Activated naive CD8-positive, alpha-beta T cell treated with anti-CD3 and anti-CD28 coated beads, Interleukin-2, amount 50 U/mL, for 24 hours (primary cell): ENCODE results near the gene RBM4B.
A peak's percentile ranks its signal among the peaks of the same experiment; 100 is the strongest.

Experiments
- ATAC-seq: fragments of 150-1000 bp; cut with Tn5 transposase; one replicate; pipeline ENCODE4 v1.10.0; 2021
- DNase-seq: peaks from one replicate; pipeline ENCODE4 v3.0.0; 2021
- H3K27ac Mint-ChIP-seq: one replicate; pipeline ENCODE4 v1.8.0; 2021; ENCODE audit warnings: mild to moderate bottlenecking, mixed read lengths
- H3K27me3 Mint-ChIP-seq: one replicate; pipeline ENCODE4 v1.8.0; 2021; ENCODE audit warnings: mixed read lengths
- H3K36me3 Mint-ChIP-seq: one replicate; pipeline ENCODE4 v1.8.0; 2021; ENCODE audit warnings: low read depth, mixed read lengths
- H3K4me1 Mint-ChIP-seq: one replicate; pipeline ENCODE4 v1.8.0; 2021; ENCODE audit warnings: mixed read lengths
- H3K4me3 Mint-ChIP-seq: one replicate; pipeline ENCODE4 v1.8.0; 2021; ENCODE audit warnings: mild to moderate bottlenecking, moderate library complexity, mixed read lengths
- H3K9me3 Mint-ChIP-seq: one replicate; pipeline ENCODE4 v1.8.0; 2021; ENCODE audit warnings: mixed read lengths

Gene RBM4B

DNA sequence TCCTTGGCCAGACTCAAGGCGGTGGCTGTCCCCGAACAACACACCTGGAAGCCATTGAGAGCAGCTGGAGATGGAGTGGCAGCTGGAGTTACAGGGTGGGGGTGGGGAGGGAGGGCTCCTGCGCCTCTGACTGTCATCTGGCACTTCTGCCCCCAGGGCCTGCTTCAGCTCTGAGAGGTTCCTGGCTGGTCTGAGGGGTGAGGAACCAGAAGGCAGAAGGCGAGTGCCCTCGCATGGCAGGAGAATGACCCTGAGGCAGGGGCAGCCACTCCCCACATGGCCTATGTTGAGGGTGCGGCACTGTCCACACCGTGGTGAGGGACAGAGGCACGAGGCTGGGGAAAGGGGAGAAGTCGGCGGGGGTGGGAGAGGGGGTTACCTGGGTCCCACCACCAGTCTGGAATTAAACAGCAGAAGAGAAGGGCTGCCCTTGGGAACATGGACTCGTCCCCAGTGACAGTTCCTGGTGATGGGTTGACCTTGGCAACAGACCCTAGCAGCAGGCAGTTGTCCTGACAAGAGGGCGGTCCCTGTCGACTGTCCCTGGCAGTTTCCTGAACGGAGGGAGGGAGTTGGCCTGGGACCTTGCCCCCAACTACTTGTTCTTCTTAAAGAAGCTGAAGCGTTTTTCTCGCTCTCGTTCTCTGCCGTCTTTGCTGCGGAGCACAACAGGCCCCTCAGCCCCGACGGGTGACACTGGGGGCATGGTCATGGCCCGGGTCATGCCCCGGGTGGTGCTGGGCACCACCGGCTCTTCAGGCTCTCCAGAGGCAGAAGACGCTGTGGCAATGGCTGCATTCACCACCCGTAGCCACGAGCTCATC is 7.8 kb upstream of the RBM4B start:
- no peak overlapping the region for H3K27ac Mint-ChIP-seq
- H3K27me3 Mint-ChIP-seq, result no peaks in the 10 kb centered on the region
- no peaks in the 10 kb centered on the region for H3K9me3 Mint-ChIP-seq
- no peaks in the 10 kb centered on the region for H3K36me3 Mint-ChIP-seq
- DNase-seq (no peak), ATAC-seq (no peak)
- no peaks in the 10 kb centered on the region for H3K4me1 Mint-ChIP-seq
- no peak overlapping the region for H3K4me3 Mint-ChIP-seq

DNA sequence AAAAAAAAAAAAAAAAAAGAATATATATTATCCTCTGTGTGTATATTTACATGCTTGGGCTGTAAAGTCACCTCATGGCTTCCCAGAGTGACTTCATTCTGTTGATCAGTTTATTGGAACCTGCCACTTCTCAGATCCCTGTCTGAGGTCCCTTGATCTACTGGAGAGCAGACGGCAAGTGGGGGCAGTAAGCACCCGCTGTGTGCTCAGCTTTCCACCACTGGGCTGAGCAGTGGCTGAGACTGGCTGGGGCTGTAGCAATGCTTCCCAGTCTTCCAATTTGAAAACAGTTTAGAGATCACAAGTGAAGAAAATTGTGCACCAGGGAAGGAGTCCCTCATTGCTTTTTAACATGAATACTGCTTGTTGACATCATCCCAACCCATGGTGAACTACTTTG is 6.9 kb upstream of the RBM4B start:
- Mint-ChIP-seq H3K4me1 (no peaks in the 10 kb centered on the region), H3K27me3 (no peaks in the 10 kb centered on the region), H3K36me3 (no peaks in the 10 kb centered on the region), H3K27ac (no peak overlapping the region), H3K4me3 (no peak overlapping the region), H3K9me3 (no peaks in the 10 kb centered on the region)
- no peak for DNase-seq
- no peak for ATAC-seq

DNA sequence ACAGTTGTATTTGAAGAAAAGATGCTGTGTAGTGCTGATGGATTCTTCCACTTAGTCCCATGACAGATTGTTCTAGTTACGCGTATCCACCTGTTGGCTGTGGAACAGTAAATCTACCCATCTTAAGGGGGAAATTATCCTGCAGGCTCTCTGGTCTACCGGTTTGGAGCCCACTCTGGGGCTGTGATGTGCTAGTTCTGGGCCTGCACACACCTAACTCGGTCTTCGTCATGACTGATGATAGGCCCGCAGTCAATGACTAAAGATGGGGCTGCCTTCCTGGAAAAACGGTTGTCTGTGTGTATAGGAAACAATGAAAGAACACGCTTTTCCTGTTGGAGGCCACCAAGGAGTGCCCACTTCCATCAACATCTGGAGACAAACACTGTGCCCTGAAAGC is 6.2 kb upstream of the RBM4B start:
- Mint-ChIP-seq H3K27me3 (no peaks in the 10 kb centered on the region), H3K4me3 (no peak overlapping the region), H3K36me3 (no peaks in the 10 kb centered on the region), H3K27ac (no peak overlapping the region), H3K9me3 (no peaks in the 10 kb centered on the region), H3K4me1 (no peaks in the 10 kb centered on the region)
- DNase-seq (no peak), ATAC-seq (no peak)

DNA sequence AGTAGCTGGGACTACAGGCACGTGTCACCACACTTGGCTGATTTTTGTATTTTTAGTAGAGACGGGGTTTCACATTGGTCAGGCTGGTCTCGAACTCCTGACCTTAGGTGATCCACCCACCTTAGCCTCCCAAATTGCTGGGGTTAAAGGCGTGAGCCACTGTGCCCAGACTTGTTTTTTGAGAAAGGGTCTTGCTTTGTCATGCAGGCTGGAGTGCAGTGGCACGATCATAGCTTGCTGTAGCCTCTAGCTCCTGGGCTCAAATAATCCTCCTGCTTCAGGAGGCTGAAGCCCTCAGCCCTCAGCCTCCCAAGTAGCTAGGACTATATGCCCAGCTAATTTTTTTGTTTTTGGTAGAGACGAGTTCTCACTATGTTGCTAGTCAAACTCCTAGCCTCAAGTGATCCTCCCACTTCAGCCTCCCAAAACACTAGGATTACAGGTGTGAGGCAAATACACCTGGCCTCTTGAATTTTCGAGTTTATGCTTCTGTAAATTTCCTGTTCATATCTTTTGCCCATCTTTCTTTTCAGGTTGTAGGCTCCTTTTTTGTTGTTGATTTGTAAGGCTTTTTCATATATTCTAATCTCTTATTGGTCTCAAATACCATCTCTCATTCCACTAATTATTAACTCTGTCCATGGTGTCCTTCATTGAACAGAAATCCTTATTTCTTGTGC is 3.4 kb upstream of the RBM4B start:
- Mint-ChIP-seq H3K36me3 (peaks cover 8% of the 10 kb centered on the region), H3K27ac (no peak overlapping the region), H3K27me3 (no peaks in the 10 kb centered on the region), H3K4me3 (no peak overlapping the region), H3K9me3 (no peaks in the 10 kb centered on the region), H3K4me1 (peaks cover 20% of the 10 kb centered on the region)
- DNase-seq (no peak), ATAC-seq (no peak)

DNA sequence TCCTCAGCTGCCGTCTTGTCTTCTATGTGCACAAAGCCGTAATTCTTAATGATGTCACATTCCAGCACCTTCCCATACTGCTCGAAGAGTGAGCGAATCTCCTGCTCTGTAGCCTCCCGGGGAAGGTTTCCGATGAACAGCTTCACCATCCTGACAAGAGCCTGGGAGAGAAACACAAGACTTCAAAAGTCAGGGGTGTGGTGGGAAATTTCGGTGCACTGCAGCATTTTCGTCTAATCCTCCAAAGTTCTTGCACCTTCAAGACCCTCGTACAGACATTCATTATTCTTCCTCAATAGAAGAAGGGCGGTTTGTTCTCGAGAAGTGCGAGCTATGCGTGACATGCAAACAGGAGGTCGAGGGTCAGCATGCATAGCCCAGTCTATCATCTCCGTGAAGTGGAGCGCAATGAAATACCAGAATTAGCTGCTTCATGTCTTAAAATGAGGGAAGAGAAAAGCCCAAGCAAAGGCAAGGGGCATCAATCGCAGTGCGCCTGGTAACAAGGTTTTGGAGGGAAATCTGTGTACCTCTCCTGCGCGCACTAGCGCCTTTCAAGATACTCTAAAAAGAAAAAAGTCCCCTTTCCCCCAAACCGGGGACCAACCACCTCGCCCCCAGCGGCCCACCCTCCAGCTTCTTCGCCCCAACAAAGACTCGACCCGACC is 622 bp downstream of the RBM4B start:
- peak overlapping the region; percentile 96 for H3K27ac Mint-ChIP-seq
- peak overlapping the region; percentile 95 for H3K4me3 Mint-ChIP-seq
- ATAC-seq (no peak), DNase-seq (no peak)
- no peaks in the 10 kb centered on the region for H3K9me3 Mint-ChIP-seq
- H3K27me3 Mint-ChIP-seq, result no peaks in the 10 kb centered on the region
- H3K36me3 Mint-ChIP-seq, result peaks cover 15% of the 10 kb centered on the region
- H3K4me1 Mint-ChIP-seq, result peaks cover 37% of the 10 kb centered on the region

DNA sequence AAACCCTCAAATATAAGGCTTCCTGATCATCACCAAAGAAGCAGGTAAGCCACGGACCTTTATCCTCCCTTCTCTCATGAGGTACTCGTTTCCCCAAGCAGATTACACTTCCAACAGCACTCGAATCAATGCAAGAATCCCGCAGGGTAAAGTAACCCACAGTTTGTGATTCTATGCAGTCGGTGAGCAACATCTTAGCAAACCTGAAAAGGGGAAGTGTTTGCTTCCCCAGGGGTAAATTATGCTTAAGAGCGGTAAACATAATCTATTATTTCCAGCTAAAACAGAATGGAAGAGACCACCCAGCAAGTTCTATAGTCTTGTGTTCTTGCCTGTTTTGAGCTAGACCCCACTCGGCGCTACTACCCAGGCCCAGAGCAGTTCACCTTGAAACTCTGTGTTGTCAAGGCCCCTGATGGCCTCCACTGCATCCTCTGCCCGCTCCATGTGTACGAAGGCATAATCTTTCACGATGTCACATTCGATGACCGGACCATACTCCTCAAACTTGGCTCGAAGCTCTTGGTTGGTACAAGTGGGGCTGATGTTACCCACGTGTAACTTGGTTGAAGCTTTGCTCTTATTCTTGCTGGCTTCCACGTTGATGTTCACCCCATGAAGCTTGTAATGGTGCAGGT is 1.3 kb downstream of the RBM4B start:
- ATAC-seq, result no peak
- DNase-seq, result no peak
- H3K27ac Mint-ChIP-seq, result no peak overlapping the region
- no peaks in the 10 kb centered on the region for H3K9me3 Mint-ChIP-seq
- peak overlapping the region; percentile 95 for H3K4me3 Mint-ChIP-seq
- H3K36me3 Mint-ChIP-seq, result peaks cover 15% of the 10 kb centered on the region
- H3K27me3 Mint-ChIP-seq, result no peaks in the 10 kb centered on the region
- peaks cover 37% of the 10 kb centered on the region for H3K4me1 Mint-ChIP-seq

DNA sequence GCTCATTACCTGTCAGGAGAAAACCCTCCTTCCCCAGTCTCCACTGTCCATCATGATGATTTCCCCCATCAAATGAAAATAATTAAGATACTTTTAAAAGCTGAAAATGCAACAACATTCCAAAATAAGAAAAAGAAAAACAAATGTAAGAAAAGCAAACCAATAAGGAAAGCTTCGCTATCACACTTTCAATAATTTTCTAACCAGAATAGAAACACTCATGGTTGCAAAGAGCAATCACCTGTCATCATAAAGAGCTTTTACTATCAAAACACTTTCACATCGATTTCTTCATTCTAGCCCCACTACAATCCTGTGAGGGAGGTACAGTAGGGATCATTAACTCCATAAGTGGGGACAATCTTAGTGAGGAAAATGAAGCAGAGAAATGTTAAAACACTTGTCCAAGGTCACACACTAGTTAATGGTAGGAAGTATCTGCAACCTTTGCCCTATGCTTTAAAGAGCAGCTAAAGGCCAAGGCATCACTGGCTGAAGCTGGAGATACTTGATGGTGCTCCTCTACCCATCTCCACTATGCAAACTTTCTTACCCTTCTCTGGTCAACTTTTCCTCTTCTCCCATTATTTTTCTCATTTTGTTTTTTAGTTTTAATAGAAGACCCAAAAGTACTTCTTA is 2.6 kb downstream of the RBM4B start:
- ATAC-seq, result no peak
- Mint-ChIP-seq H3K36me3 (peaks cover 19% of the 10 kb centered on the region), H3K27me3 (no peaks in the 10 kb centered on the region), H3K4me3 (no peak overlapping the region), H3K4me1 (peaks cover 41% of the 10 kb centered on the region), H3K27ac (no peak overlapping the region), H3K9me3 (no peaks in the 10 kb centered on the region)
- DNase-seq, result no peak

DNA sequence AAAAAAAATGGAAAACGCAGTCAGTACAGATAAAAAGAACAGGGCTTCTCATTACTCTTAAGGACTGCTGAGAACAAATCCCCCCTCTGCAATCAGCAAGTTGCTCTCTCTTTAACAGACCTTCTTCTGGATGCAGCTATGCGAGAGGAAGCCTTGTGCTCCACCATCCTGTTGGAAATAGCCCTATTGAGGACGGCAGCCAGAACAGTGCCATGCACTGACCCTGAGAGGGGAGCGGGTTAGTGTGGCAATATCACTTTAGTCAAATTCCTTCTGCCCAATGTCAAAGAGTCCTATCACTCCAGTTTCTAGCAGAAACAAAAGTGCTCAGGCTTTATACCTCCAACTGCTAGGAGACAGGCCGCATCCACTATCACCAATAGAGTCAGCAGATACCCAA is 6.9 kb downstream of the RBM4B start:
- no peak for ATAC-seq
- no peak overlapping the region for H3K27ac Mint-ChIP-seq
- peaks cover 18% of the 10 kb centered on the region for H3K4me1 Mint-ChIP-seq
- no peak overlapping the region for H3K4me3 Mint-ChIP-seq
- H3K36me3 Mint-ChIP-seq, result peaks cover 34% of the 10 kb centered on the region
- DNase-seq, result no peak
- H3K9me3 Mint-ChIP-seq, result no peaks in the 10 kb centered on the region
- no peaks in the 10 kb centered on the region for H3K27me3 Mint-ChIP-seq

DNA sequence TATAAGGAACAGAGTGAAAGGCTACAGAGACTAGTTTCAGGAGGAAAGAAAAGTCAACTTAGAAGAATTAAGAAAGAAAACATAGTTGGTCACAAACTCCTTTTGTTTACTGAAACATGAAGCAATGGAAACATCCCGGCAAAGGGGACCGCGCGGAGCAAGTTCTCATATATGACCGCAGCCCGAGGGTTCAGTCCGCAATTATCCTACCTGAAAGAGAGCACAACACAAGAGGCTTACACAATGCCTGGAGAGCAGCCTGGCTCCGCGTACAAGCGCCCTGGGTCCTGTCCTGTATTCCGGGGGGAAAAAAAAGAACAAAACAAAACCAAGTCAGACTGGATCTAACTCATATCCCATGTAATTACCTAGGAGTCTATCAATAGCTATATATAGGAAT is 12.3 kb downstream of the RBM4B start:
- no peak overlapping the region for H3K27ac Mint-ChIP-seq
- ATAC-seq (no peak), DNase-seq (no peak)
- no peaks in the 10 kb centered on the region for H3K27me3 Mint-ChIP-seq
- H3K4me3 Mint-ChIP-seq, result no peak overlapping the region
- peaks cover 6% of the 10 kb centered on the region for H3K4me1 Mint-ChIP-seq
- H3K36me3 Mint-ChIP-seq, result peaks cover 51% of the 10 kb centered on the region
- H3K9me3 Mint-ChIP-seq, result no peaks in the 10 kb centered on the region

DNA sequence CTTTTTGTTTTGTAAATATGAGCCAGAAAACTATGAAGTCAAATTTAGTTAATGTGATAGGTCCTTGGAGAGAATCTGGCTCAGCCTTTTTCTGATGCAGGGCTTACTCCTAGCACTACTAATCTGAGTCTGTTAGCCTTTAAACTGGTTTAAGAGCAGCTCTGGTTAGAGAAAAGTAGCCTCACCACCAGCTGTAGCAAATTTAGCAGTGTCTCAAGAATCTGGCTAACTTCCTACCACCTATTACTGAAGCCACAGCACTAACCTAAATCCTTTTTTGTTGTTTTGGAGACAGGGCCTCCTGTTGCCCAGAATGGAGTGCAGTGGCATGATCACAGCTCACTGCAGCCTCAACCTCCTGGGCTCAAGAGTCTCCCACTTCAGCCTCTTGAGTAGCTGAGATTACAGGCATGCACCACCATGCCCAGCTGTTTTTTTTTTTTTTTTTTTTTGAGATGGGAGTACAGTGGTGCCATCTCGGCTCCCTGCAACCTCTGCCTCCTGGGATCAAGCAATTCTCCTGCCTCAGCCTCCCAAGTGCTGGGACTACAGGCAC is 13.9 kb downstream of the RBM4B start:
- peaks cover 9% of the 10 kb centered on the region for H3K4me1 Mint-ChIP-seq
- no peaks in the 10 kb centered on the region for H3K9me3 Mint-ChIP-seq
- H3K4me3 Mint-ChIP-seq, result no peak overlapping the region
- no peak overlapping the region for H3K27ac Mint-ChIP-seq
- ATAC-seq (no peak), DNase-seq (no peak)
- peaks cover 59% of the 10 kb centered on the region for H3K36me3 Mint-ChIP-seq
- H3K27me3 Mint-ChIP-seq, result no peaks in the 10 kb centered on the region

DNA sequence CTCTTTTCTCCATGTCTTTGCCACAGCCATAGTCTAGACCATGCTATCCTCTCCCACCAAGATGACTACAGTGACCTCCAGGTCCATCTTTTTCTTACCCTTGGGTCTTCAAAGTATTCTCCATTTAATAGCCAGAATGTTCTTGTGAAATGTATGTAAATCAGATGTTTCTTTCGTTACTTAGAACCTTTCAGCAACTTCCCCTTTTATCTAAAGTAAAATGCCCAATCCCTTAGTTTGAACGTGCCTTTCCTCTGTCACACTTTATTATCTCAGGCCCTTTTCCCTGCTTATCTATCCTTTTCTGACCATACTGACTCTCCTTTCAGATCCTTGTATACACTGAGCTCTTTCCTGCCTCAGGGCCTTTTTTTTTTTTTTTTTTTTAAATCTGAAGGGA is 17.9 kb downstream of the RBM4B start:
- H3K27me3 Mint-ChIP-seq, result no peaks in the 10 kb centered on the region
- DNase-seq (no peak), ATAC-seq (no peak)
- no peak overlapping the region for H3K4me3 Mint-ChIP-seq
- H3K4me1 Mint-ChIP-seq, result peaks cover 12% of the 10 kb centered on the region
- H3K36me3 Mint-ChIP-seq, result peaks cover 37% of the 10 kb centered on the region
- no peaks in the 10 kb centered on the region for H3K9me3 Mint-ChIP-seq
- peak overlapping the region; percentile 43 for H3K27ac Mint-ChIP-seq

DNA sequence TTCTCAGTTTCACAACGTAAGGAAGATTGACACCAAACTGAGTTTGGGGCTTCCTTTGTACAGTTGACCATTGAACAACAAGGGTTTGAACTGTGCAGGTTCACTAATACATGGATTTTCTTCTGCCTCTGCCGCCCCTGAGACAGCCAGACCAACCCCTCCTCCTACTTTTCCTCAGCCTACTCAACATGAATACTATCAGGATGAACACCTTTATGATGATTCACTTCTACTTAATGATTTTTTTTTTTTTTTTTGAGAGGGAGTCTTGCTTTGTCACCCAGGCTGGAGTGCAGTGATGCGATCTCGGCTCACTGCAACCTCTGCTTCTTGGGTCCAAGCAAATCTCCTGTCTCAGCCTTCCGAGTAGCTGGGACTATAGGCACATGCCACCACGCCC is 24.6 kb downstream of the RBM4B start:
- Mint-ChIP-seq H3K36me3 (peaks cover 40% of the 10 kb centered on the region), H3K4me3 (no peak overlapping the region), H3K9me3 (no peaks in the 10 kb centered on the region), H3K27ac (peak overlapping the region; percentile 54), H3K4me1 (peaks cover 37% of the 10 kb centered on the region), H3K27me3 (no peaks in the 10 kb centered on the region)
- ATAC-seq (peak; percentile 13), DNase-seq (no peak)

DNA sequence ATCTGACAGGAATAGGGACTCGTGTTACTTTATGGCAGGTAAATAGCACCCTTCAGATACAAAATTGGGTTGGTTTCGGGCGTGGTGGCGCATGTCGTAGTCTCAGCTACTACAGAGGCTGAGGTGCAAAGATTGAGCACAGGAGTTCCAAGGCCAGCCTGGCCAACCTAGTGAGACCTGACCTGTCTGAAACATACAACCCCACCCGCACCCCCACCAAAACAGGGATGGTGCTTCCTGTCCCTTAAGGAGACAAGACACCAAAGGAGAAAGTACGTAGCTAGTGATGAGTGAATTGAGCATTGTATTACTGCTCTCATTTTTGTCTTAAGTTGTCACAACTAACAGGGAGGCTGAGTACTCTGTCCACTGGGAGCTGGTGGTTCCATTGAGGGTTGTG is 25.0 kb downstream of the RBM4B start:
- Mint-ChIP-seq H3K9me3 (no peaks in the 10 kb centered on the region), H3K27ac (peak overlapping the region; percentile 54), H3K4me3 (no peak overlapping the region), H3K36me3 (peaks cover 39% of the 10 kb centered on the region), H3K27me3 (no peaks in the 10 kb centered on the region), H3K4me1 (peaks cover 39% of the 10 kb centered on the region)
- ATAC-seq (no peak), DNase-seq (no peak)

DNA sequence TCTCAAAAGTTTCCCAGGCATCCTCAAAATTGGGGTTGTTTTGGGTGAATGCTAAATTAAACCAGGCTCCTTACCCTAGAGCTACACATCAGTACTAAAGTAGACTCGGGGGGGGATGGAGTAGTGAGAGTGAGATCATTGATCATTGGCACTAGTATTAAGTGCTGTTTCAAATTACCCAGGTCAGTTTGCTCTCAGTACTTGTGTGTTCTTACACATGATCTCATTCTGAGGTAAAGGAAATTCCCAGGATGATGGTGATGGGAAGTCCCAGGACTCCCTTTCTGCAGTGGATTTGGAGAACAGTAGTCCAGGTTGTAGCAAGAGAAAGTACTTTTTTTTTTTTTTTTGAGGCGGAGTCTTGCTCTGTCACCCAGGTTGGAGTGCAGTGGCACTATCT is 26.7 kb downstream of the RBM4B start:
- DNase-seq (no peak), ATAC-seq (peak; percentile 45)
- H3K27ac Mint-ChIP-seq, result peak overlapping the region; percentile 13
- H3K27me3 Mint-ChIP-seq, result no peaks in the 10 kb centered on the region
- H3K9me3 Mint-ChIP-seq, result no peaks in the 10 kb centered on the region
- peaks cover 53% of the 10 kb centered on the region for H3K36me3 Mint-ChIP-seq
- H3K4me1 Mint-ChIP-seq, result peaks cover 56% of the 10 kb centered on the region
- H3K4me3 Mint-ChIP-seq, result no peak overlapping the region
